Endodermal cell (in vitro differentiated cells): Measurements from ENCODE around the gene CYTH2. TPM values are rescaled to one million over a fixed set of nuclear protein-coding genes. Genes with fewer than 3 reads are reported as not detected.

Source experiments
- DNase-seq: peaks from one replicate; pipeline ENCODE4 v3.0.0-alpha.2; 2017
- H3K27ac ChIP-seq: 2 replicates; pipeline ENCODE4 v1.5.1; 2013; ENCODE audit warnings: mild to moderate bottlenecking, low read depth, low read length, moderate library complexity
- H3K27me3 ChIP-seq: 2 replicates; pipeline ENCODE4 v1.6.1; 2013; ENCODE audit warnings: mild to moderate bottlenecking, low read length, moderate library complexity; ENCODE audit not compliant: insufficient read depth, control insufficient read depth, poor library complexity, severe bottlenecking
- H3K36me3 ChIP-seq: 2 replicates; pipeline ENCODE4 v1.7.0; 2013; ENCODE audit warnings: mild to moderate bottlenecking, low read length, moderate library complexity; ENCODE audit not compliant: control insufficient read depth, insufficient read depth
- H3K4me1 ChIP-seq: one replicate; pipeline ENCODE4 v1.7.0; 2013; ENCODE audit warnings: low read length; ENCODE audit not compliant: control insufficient read depth, insufficient read depth
- H3K4me3 ChIP-seq: 2 replicates; pipeline ENCODE4 v1.5.1; 2013; ENCODE audit warnings: mild to moderate bottlenecking, low read length, moderate library complexity
- H3K9ac ChIP-seq: 2 replicates; pipeline ENCODE4 v1.6.1; 2013; ENCODE audit warnings: mild to moderate bottlenecking, low read length, moderate library complexity; ENCODE audit not compliant: poor library complexity, severe bottlenecking; ENCODE audit errors: extremely low read depth
- H3K9me3 ChIP-seq: 2 replicates; pipeline ENCODE4 v1.6.1; 2013; ENCODE audit warnings: mild to moderate bottlenecking, low read length, moderate library complexity; ENCODE audit not compliant: control insufficient read depth
- H3K27ac Mint-ChIP-seq: 2 replicates; pipeline ENCODE4 v1.8.0; 2020; ENCODE audit warnings: mixed read lengths
- H3K27me3 Mint-ChIP-seq: 2 replicates; pipeline ENCODE4 v1.8.0; 2021; ENCODE audit warnings: mild to moderate bottlenecking, mixed read lengths; ENCODE audit not compliant: insufficient read depth
- H3K36me3 Mint-ChIP-seq: 2 replicates; pipeline ENCODE4 v1.8.0; 2020; ENCODE audit warnings: low read depth, mixed read lengths
- H3K4me1 Mint-ChIP-seq: 2 replicates; pipeline ENCODE4 v1.8.0; 2020; ENCODE audit warnings: mixed read lengths
- H3K4me3 Mint-ChIP-seq: 2 replicates; pipeline ENCODE4 v1.8.0; 2020; ENCODE audit warnings: mild to moderate bottlenecking, moderate library complexity, mixed read lengths
- H3K9me3 Mint-ChIP-seq: 2 replicates; pipeline ENCODE4 v1.8.0; 2020; ENCODE audit warnings: mild to moderate bottlenecking, mixed read lengths
- CTCF ChIP-seq: fragments of 200-600 bp; sonication (generic); conservative IDR thresholded peaks from 2 replicates; pipeline ENCODE4 v1.5.0; 2021; ENCODE audit warnings: antibody characterized with exemption, mild to moderate bottlenecking
- WGBS, 2 experiments: methylation state at CpG; one replicate each; pipeline versions ENCODE4 v1.1.5 to v1.1.7; 2013; ENCODE audit warnings: missing lambda C conversion rate in 2 of 2, mixed read lengths in 1 of 2; ENCODE audit not compliant: insufficient coverage in 1 of 2, insufficient read length in 1 of 2; 5-methylcytosine and 5-hydroxymethylcytosine counted together
- total RNA-seq, 2 donors: library from RNA; stranded (reverse); fragmentation: NEBNext Ultra II Directional in 1 of 2; extraction: Animal tissue kit (Norgen Biotek cat#: 25700) in 1 of 2; gene quantifications; 2 replicates in 1 of 2; 3 replicates in 1 of 2; pipeline ENCODE4 v1.2.1, GENCODE V29; 2021

CYTH2 gene
- total RNA-seq, 2 donors from 2014 or later: 106 to 133 TPM

- peaks cover 6% of the 10 kb centered on the region for H3K36me3 Mint-ChIP-seq
- H3K4me3 ChIP-seq: no peak overlapping the region
- H3K9ac ChIP-seq: no peak overlapping the region
- no peaks in the 10 kb centered on the region for H3K9me3 Mint-ChIP-seq
- no peak for TF ChIP-seq CTCF
- no peaks in the 10 kb centered on the region for H3K9me3 ChIP-seq
- H3K36me3 ChIP-seq: no peaks in the 10 kb centered on the region
- DNase-seq: no peak
- H3K27ac Mint-ChIP-seq: no peak overlapping the region
- no peak overlapping the region for H3K4me3 Mint-ChIP-seq
- peaks cover 6% of the 10 kb centered on the region for H3K4me1 Mint-ChIP-seq
- H3K4me1 ChIP-seq: no peaks in the 10 kb centered on the region
- no peaks in the 10 kb centered on the region for H3K27me3 ChIP-seq
- no peak overlapping the region for H3K27ac ChIP-seq
- WGBS, 2 experiments: 93 to 98% methylated on average over 21 to 46 of the region's 46 CpGs
- peaks cover 14% of the 10 kb centered on the region for H3K27me3 Mint-ChIP-seq
Observed at GRCh38 chr19:48497728-48498594, 28.8 kb downstream of the CYTH2 start.

GRCh38 chr19:48498595-48499311 lies 29.6 kb downstream of the CYTH2 start:
- no peak overlapping the region for H3K9ac ChIP-seq
- Mint-ChIP-seq H3K9me3 (no peaks in the 10 kb centered on the region), H3K36me3 (peaks cover 6% of the 10 kb centered on the region), H3K4me3 (no peak overlapping the region), H3K27ac (no peak overlapping the region), H3K27me3 (peaks cover 17% of the 10 kb centered on the region), H3K4me1 (peaks cover 6% of the 10 kb centered on the region)
- H3K9me3 ChIP-seq: no peaks in the 10 kb centered on the region
- no peaks in the 10 kb centered on the region for H3K27me3 ChIP-seq
- no peak overlapping the region for H3K4me3 ChIP-seq
- no peak for DNase-seq
- H3K36me3 ChIP-seq: no peaks in the 10 kb centered on the region
- no peak overlapping the region for H3K27ac ChIP-seq
- WGBS, 2 experiments: 90 to 91% methylated on average over 2 to 52 of the region's 59 CpGs
- TF ChIP-seq CTCF: no peak
- no peaks in the 10 kb centered on the region for H3K4me1 ChIP-seq

GRCh38 chr19:48499316-48500090 lies 30.3 kb downstream of the CYTH2 start:
- no peak for TF ChIP-seq CTCF
- H3K27ac ChIP-seq: no peak overlapping the region
- H3K9me3 ChIP-seq: no peaks in the 10 kb centered on the region
- H3K27me3 ChIP-seq: no peaks in the 10 kb centered on the region
- H3K27ac Mint-ChIP-seq: no peak overlapping the region
- 93 to 98% methylated on average over 9 to 44 of the region's 44 CpGs for WGBS, 2 experiments
- no peaks in the 10 kb centered on the region for H3K9me3 Mint-ChIP-seq
- peaks cover 6% of the 10 kb centered on the region for H3K36me3 Mint-ChIP-seq
- peak; percentile 52 for DNase-seq
- peaks cover 6% of the 10 kb centered on the region for H3K4me1 Mint-ChIP-seq
- H3K36me3 ChIP-seq: no peaks in the 10 kb centered on the region
- H3K27me3 Mint-ChIP-seq: peaks cover 13% of the 10 kb centered on the region
- H3K4me3 Mint-ChIP-seq: peak overlapping the region; percentile 72
- H3K9ac ChIP-seq: no peak overlapping the region
- H3K4me1 ChIP-seq: no peaks in the 10 kb centered on the region
- H3K4me3 ChIP-seq: no peak overlapping the region
